ENCODE results near the gene UBA52. TPM values are rescaled to one million over a fixed set of nuclear protein-coding genes. Genes with fewer than 3 reads are reported as not detected.
A peak's percentile ranks its signal among the peaks of the same experiment; 100 is the strongest.

Gene UBA52
- total RNA-seq, 1 experiment from 2014 or later = 1,361 TPM

- no peak for TF ChIP-seq AFF4 (CRISPR knock-in tag; IDR thresholded peaks at IDR 0.05; ENCODE audit: borderline replicate concordance)
- TF ChIP-seq E2F1 (CRISPR knock-in tag; IDR thresholded peaks at IDR 0.05) = no peak
- TF ChIP-seq, protein P1, sequence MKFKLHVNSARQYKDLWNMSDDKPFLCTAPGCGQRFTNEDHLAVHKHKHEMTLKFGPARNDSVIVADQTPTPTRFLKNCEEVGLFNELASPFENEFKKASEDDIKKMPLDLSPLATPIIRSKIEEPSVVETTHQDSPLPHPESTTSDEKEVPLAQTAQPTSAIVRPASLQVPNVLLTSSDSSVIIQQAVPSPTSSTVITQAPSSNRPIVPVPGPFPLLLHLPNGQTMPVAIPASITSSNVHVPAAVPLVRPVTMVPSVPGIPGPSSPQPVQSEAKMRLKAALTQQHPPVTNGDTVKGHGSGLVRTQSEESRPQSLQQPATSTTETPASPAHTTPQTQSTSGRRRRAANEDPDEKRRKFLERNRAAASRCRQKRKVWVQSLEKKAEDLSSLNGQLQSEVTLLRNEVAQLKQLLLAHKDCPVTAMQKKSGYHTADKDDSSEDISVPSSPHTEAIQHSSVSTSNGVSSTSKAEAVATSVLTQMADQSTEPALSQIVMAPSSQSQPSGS (CRISPR knock-in tag; IDR thresholded peaks at IDR 0.05; ENCODE audit: borderline replicate concordance, low read depth) = no peak
- no peak for TF ChIP-seq GTF2I (CRISPR knock-in tag; conservative IDR thresholded peaks at IDR 0.05)
- TF ChIP-seq, protein P2, sequence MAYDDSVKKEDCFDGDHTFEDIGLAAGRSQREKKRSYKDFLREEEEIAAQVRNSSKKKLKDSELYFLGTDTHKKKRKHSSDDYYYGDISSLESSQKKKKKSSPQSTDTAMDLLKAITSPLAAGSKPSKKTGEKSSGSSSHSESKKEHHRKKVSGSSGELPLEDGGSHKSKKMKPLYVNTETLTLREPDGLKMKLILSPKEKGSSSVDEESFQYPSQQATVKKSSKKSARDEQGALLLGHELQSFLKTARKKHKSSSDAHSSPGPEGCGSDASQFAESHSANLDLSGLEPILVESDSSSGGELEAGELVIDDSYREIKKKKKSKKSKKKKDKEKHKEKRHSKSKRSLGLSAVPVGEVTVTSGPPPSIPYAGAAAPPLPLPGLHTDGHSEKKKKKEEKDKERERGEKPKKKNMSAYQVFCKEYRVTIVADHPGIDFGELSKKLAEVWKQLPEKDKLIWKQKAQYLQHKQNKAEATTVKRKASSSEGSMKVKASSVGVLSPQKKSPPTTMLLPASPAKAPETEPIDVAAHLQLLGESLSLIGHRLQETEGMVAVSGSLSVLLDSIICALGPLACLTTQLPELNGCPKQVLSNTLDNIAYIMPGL (CRISPR knock-in tag; IDR thresholded peaks at IDR 0.05) = 0 out of 2 replicates have a peak, but pooled peaks have one; percentile 18
- no peak for TF ChIP-seq OVOL2 (CRISPR knock-in tag; IDR thresholded peaks at IDR 0.05; ENCODE audit: borderline replicate concordance)
- TF ChIP-seq GABPB1 (CRISPR knock-in tag; IDR thresholded peaks at IDR 0.05) = no peak; the same call in 1 of the 2 replicates
- no peak for TF ChIP-seq NR2C2 (CRISPR knock-in tag; IDR thresholded peaks at IDR 0.05)
- TF ChIP-seq, protein P3, sequence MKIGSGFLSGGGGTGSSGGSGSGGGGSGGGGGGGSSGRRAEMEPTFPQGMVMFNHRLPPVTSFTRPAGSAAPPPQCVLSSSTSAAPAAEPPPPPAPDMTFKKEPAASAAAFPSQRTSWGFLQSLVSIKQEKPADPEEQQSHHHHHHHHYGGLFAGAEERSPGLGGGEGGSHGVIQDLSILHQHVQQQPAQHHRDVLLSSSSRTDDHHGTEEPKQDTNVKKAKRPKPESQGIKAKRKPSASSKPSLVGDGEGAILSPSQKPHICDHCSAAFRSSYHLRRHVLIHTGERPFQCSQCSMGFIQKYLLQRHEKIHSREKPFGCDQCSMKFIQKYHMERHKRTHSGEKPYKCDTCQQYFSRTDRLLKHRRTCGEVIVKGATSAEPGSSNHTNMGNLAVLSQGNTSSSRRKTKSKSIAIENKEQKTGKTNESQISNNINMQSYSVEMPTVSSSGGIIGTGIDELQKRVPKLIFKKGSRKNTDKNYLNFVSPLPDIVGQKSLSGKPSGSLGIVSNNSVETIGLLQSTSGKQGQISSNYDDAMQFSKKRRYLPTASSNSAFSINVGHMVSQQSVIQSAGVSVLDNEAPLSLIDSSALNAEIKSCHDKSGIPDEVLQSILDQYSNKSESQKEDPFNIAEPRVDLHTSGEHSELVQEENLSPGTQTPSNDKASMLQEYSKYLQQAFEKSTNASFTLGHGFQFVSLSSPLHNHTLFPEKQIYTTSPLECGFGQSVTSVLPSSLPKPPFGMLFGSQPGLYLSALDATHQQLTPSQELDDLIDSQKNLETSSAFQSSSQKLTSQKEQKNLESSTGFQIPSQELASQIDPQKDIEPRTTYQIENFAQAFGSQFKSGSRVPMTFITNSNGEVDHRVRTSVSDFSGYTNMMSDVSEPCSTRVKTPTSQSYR (CRISPR knock-in tag; IDR thresholded peaks at IDR 0.05) = no peak
- TF ChIP-seq JUN (CRISPR knock-in tag; IDR thresholded peaks at IDR 0.05) = no peak
- no peak for TF ChIP-seq TEAD4 (CRISPR knock-in tag; IDR thresholded peaks at IDR 0.05)
- no peak for TF ChIP-seq ZNF121 (CRISPR knock-in tag; IDR thresholded peaks at IDR 0.05)
- peak; percentile 46; the same call in 1 of the 2 replicates for TF ChIP-seq TP53 (CRISPR knock-in tag; IDR thresholded peaks at IDR 0.05)
- TF ChIP-seq RORB (CRISPR knock-in tag; IDR thresholded peaks at IDR 0.05) = no peak
- no peak for TF ChIP-seq NR3C1 (CRISPR knock-in tag; conservative IDR thresholded peaks at IDR 0.05; ENCODE audit: low read depth)
- TF ChIP-seq E2F5 (CRISPR knock-in tag; IDR thresholded peaks at IDR 0.05) = no peak
- no peak for TF ChIP-seq CREB1 (CRISPR knock-in tag; IDR thresholded peaks at IDR 0.05)
- TF ChIP-seq MXD4 (CRISPR knock-in tag; IDR thresholded peaks at IDR 0.05; ENCODE audit: borderline replicate concordance) = no peak
- TF ChIP-seq SP1 (CRISPR knock-in tag; conservative IDR thresholded peaks at IDR 0.05) = peak; percentile 66
- TF ChIP-seq PREB (CRISPR knock-in tag; IDR thresholded peaks at IDR 0.05; ENCODE audit: borderline replicate concordance) = no peak
- TF ChIP-seq MYBL2 (CRISPR knock-in tag; IDR thresholded peaks at IDR 0.05) = no peak
- no peak for TF ChIP-seq ATF3 (CRISPR knock-in tag; conservative IDR thresholded peaks at IDR 0.05)
- TF ChIP-seq ZNF219 (CRISPR knock-in tag; IDR thresholded peaks at IDR 0.05; ENCODE audit: borderline replicate concordance) = peak; percentile 31; the same call in 1 of the 2 replicates
Measured at GRCh38 chr19:18610556-18611326, 39.1 kb downstream of the UBA52 start (continued).

Measured in WTC11 (cell line).